GM23338 (cell line): ENCODE results near the gene HOXA2. TPM values are rescaled to one million over a fixed set of nuclear protein-coding genes. Genes with fewer than 3 reads are reported as not detected.
A peak's percentile ranks its signal among the peaks of the same experiment; 100 is the strongest.

Experiments
- ATAC-seq: fragments of 200-7000 bp; cut with Tn5 transposase; 3 replicates; pipeline ENCODE4 v1.9.1; 2020
- DNase-seq: peaks from one replicate; pipeline ENCODE4 v3.0.0-alpha.2; 2015; ENCODE audit warnings: low spot score
- H2AFZ ChIP-seq: fragments of 200-600 bp; sonication (generic); 2 replicates; pipeline ENCODE4 v1.8.0; 2016; ENCODE audit warnings: antibody characterized with exemption, mild to moderate bottlenecking, moderate library complexity
- H3F3A ChIP-seq: fragments of 200-600 bp; sonication (generic); replicated peaks from 2 replicates; pipeline ENCODE4 v1.8.0; 2017; ENCODE audit warnings: antibody characterized with exemption, mixed run types, low read depth
- H3K27ac ChIP-seq: fragments of 200-600 bp; sonication (generic); 2 replicates; pipeline ENCODE4 v1.6.1; 2016; ENCODE audit warnings: low read depth
- H3K27me3 ChIP-seq: fragments of 200-600 bp; sonication (generic); 2 replicates; pipeline ENCODE4 v1.8.0; 2016; ENCODE audit warnings: mild to moderate bottlenecking, mixed run types, moderate library complexity; ENCODE audit not compliant: insufficient read depth
- H3K36me3 ChIP-seq: fragments of 200-600 bp; sonication (generic); 2 replicates; pipeline ENCODE4 v1.8.0; 2016; ENCODE audit warnings: mild to moderate bottlenecking; ENCODE audit not compliant: insufficient read depth
- H3K4me1 ChIP-seq: fragments of 200-600 bp; sonication (generic); 2 replicates; pipeline ENCODE4 v1.8.0; 2016; ENCODE audit warnings: mild to moderate bottlenecking, moderate library complexity; ENCODE audit not compliant: insufficient read depth
- H3K4me2 ChIP-seq: fragments of 200-600 bp; sonication (generic); 2 replicates; pipeline ENCODE4 v1.7.1; 2017; ENCODE audit warnings: mixed run types
- H3K4me3 ChIP-seq: fragments of 200-600 bp; sonication (generic); 2 replicates; pipeline ENCODE4 v1.6.1; 2016; ENCODE audit warnings: mixed run types
- H3K79me2 ChIP-seq: fragments of 200-600 bp; sonication (generic); replicated peaks from 2 replicates; pipeline ENCODE4 v1.8.0; 2017; ENCODE audit warnings: mild to moderate bottlenecking; ENCODE audit not compliant: insufficient read depth
- H3K9me2 ChIP-seq: fragments of 200-600 bp; sonication (generic); 2 replicates; pipeline ENCODE4 v1.8.0; 2017; ENCODE audit not compliant: insufficient read depth
- H4K20me1 ChIP-seq: fragments of 200-600 bp; sonication (generic); replicated peaks from 2 replicates; pipeline ENCODE4 v1.8.0; 2017; ENCODE audit warnings: mild to moderate bottlenecking; ENCODE audit not compliant: insufficient read depth
- H3K27ac Mint-ChIP-seq: 2 replicates; pipeline ENCODE4 v1.8.0; 2020; ENCODE audit warnings: inconsistent platforms, mild to moderate bottlenecking, moderate library complexity, mixed read lengths
- H3K27me3 Mint-ChIP-seq: 3 replicates; pipeline ENCODE4 v1.8.0; 2022; ENCODE audit warnings: low read depth, mild to moderate bottlenecking, moderate library complexity, mixed read lengths, inconsistent platforms; ENCODE audit not compliant: insufficient read depth, poor library complexity
- H3K36me3 Mint-ChIP-seq: 3 replicates; pipeline ENCODE4 v1.8.0; 2021; ENCODE audit warnings: low read depth, mild to moderate bottlenecking, inconsistent platforms, moderate library complexity, mixed read lengths
- H3K4me1 Mint-ChIP-seq: 3 replicates; pipeline ENCODE4 v1.8.0; 2020; ENCODE audit warnings: mild to moderate bottlenecking, inconsistent platforms, mixed read lengths
- H3K4me3 Mint-ChIP-seq: 3 replicates; pipeline ENCODE4 v1.8.0; 2021; ENCODE audit warnings: moderate library complexity, mild to moderate bottlenecking, inconsistent platforms, mixed read lengths
- H3K9me3 Mint-ChIP-seq: 3 replicates; pipeline ENCODE4 v1.8.0; 2020; ENCODE audit warnings: moderate library complexity, mild to moderate bottlenecking, inconsistent platforms, mixed read lengths
- EZH2 ChIP-seq: fragments of 200-600 bp; sonication (generic); IDR thresholded peaks from one replicate; pipeline ENCODE4 v1.8.0; 2017; ENCODE audit warnings: antibody characterized with exemption, mild to moderate bottlenecking, low read depth; ENCODE audit not compliant: unreplicated experiment
- EZH2phosphoT487 ChIP-seq: fragments of 200-600 bp; sonication (generic); IDR thresholded peaks from one replicate; pipeline ENCODE4 v1.8.1; 2018; ENCODE audit warnings: antibody characterized with exemption; ENCODE audit not compliant: unreplicated experiment
- JUNB ChIP-seq: IDR thresholded peaks from one replicate; pipeline ENCODE4 v1.6.1; 2016; ENCODE audit warnings: antibody characterized with exemption; ENCODE audit not compliant: unreplicated experiment
- NANOG ChIP-seq: IDR thresholded peaks from 2 replicates; pipeline ENCODE4 v1.6.1; 2016; ENCODE audit warnings: antibody characterized with exemption, borderline replicate concordance
- POLR2AphosphoS5 ChIP-seq: IDR thresholded peaks from 2 replicates; pipeline ENCODE4 v1.6.1; 2016; ENCODE audit warnings: antibody characterized with exemption, low read depth
- ZNF462 ChIP-seq: fragments of 250-450 bp; sonication (Bioruptor Pico); IDR thresholded peaks from 2 replicates; pipeline ENCODE4 v1.5.0; 2020; ENCODE audit warnings: mild to moderate bottlenecking, moderate library complexity
- polyA plus RNA-seq: library from polyadenylated mRNA; unstranded; fragments of >200 nt; fragmentation: Nextera tagmentation; extraction: Ambion mirVana; gene quantifications from 2 replicates; pipeline ENCODE4 v1.2.1, GENCODE V29; 2016
- total RNA-seq: library from RNA; depleted of rRNA; stranded (reverse); fragments of >200 nt; shearing (Covaris generic); gene quantifications from 2 replicates; pipeline ENCODE4 v1.2.3, GENCODE V29; 2014

Gene HOXA2
- total and polyA plus RNA-seq, 2 experiments from 2014 or later: not detected

- peak overlapping the region; percentile 89 for H2AFZ ChIP-seq
- H3K36me3 ChIP-seq: no peaks in the 10 kb centered on the region
- peak; percentile 15 for ATAC-seq
- H3K4me1 Mint-ChIP-seq: peaks cover 21% of the 10 kb centered on the region
- H3K27me3 Mint-ChIP-seq: peaks cover 100% of the 10 kb centered on the region
- H3K27me3 ChIP-seq: peaks cover 100% of the 10 kb centered on the region
- H3K9me2 ChIP-seq: no peaks in the 10 kb centered on the region
- H3K79me2 ChIP-seq: no peaks in the 10 kb centered on the region
- TF ChIP-seq EZH2: peak; percentile 98
- peak; percentile 100 for TF ChIP-seq EZH2phosphoT487
- no peak for TF ChIP-seq POLR2AphosphoS5
- H3K4me2 ChIP-seq: peak overlapping the region; percentile 77
- H3K4me3 Mint-ChIP-seq: no peak overlapping the region; the same call in 2 of the 3 replicates
- no peak overlapping the region for H3K27ac ChIP-seq
- H3K9me3 Mint-ChIP-seq: peaks cover 8% of the 10 kb centered on the region; the same call in 2 of the 3 replicates
- no peaks in the 10 kb centered on the region; the same call in 2 of the 3 replicates for H3K36me3 Mint-ChIP-seq
- H3K4me1 ChIP-seq: peaks cover 31% of the 10 kb centered on the region
- peaks cover 50% of the 10 kb centered on the region for H4K20me1 ChIP-seq
- DNase-seq: peak; percentile 76
- no peak overlapping the region for H3K27ac Mint-ChIP-seq
- H3K4me3 ChIP-seq: peak overlapping the region; percentile 51
- peaks cover 44% of the 10 kb centered on the region for H3F3A ChIP-seq
Observed at GRCh38 chr7:27139334-27140125, 37.0 kb upstream of the HOXA2 start.

GRCh38 chr7:27138985-27139333, 36.5 kb upstream of the HOXA2 start:
- Mint-ChIP-seq H3K4me3 (peak overlapping the region; percentile 18; the same call in 1 of the 3 replicates), H3K4me1 (peaks cover 21% of the 10 kb centered on the region), H3K9me3 (peaks cover 8% of the 10 kb centered on the region; the same call in 2 of the 3 replicates), H3K27me3 (peaks cover 100% of the 10 kb centered on the region), H3K36me3 (no peaks in the 10 kb centered on the region; the same call in 2 of the 3 replicates), H3K27ac (no peak overlapping the region)
- no peak for ATAC-seq
- Histone ChIP-seq H3K79me2 (no peaks in the 10 kb centered on the region), H3K9me2 (no peaks in the 10 kb centered on the region), H3K27me3 (peaks cover 100% of the 10 kb centered on the region), H4K20me1 (peaks cover 50% of the 10 kb centered on the region), H3F3A (peaks cover 49% of the 10 kb centered on the region), H3K27ac (no peak overlapping the region), H3K4me3 (peak overlapping the region; percentile 51), H3K4me1 (peaks cover 31% of the 10 kb centered on the region), H3K4me2 (peak overlapping the region; percentile 77), H3K36me3 (no peaks in the 10 kb centered on the region), H2AFZ (no peak overlapping the region)
- DNase-seq: peak; percentile 24
- TF ChIP-seq NANOG: no peak
- no peak for TF ChIP-seq JUNB
- no peak for TF ChIP-seq POLR2AphosphoS5
- peak; percentile 95 for TF ChIP-seq EZH2

GRCh38 chr7:27138472-27138871, 36.0 kb upstream of the HOXA2 start:
- H3K79me2 ChIP-seq: no peaks in the 10 kb centered on the region
- Mint-ChIP-seq H3K36me3 (no peaks in the 10 kb centered on the region; the same call in 2 of the 3 replicates), H3K27me3 (peaks cover 100% of the 10 kb centered on the region), H3K9me3 (peaks cover 8% of the 10 kb centered on the region; the same call in 2 of the 3 replicates), H3K4me1 (peaks cover 19% of the 10 kb centered on the region), H3K4me3 (no peak overlapping the region), H3K27ac (no peak overlapping the region)
- no peak overlapping the region for H3K27ac ChIP-seq
- H2AFZ ChIP-seq: no peak overlapping the region
- H3F3A ChIP-seq: peaks cover 53% of the 10 kb centered on the region
- DNase-seq (peak; percentile 10), ATAC-seq (no peak)
- no peaks in the 10 kb centered on the region for H3K36me3 ChIP-seq
- H3K4me2 ChIP-seq: no peak overlapping the region
- H3K4me3 ChIP-seq: no peak overlapping the region
- H3K27me3 ChIP-seq: peaks cover 100% of the 10 kb centered on the region
- H3K4me1 ChIP-seq: peaks cover 31% of the 10 kb centered on the region
- peaks cover 55% of the 10 kb centered on the region for H4K20me1 ChIP-seq
- H3K9me2 ChIP-seq: no peaks in the 10 kb centered on the region
- no peak for TF ChIP-seq ZNF462 (CRISPR knock-in tag)
